Sigmoid colon (tissue), 4 donors: Measurements from ENCODE around the gene ZNF320.

Experiments used
- EP300 ChIP-seq, 4 donors: sonication (generic); formaldehyde crosslinking; IDR thresholded peaks; one replicate each; pipeline ENCODE4 v1.6.1; 2017; ENCODE audit warnings: antibody characterized with exemption in 4 of 4
- POLR2A ChIP-seq, 2 donors: fragments of 450-650 bp; IDR thresholded peaks; one replicate each; pipeline ENCODE4 v1.6.1; 2016; ENCODE audit warnings: antibody characterized with exemption in 2 of 2, mild to moderate bottlenecking in 2 of 2, moderate library complexity in 2 of 2
- POLR2AphosphoS5 ChIP-seq, 4 donors: sonication (generic); formaldehyde crosslinking; IDR thresholded peaks; one replicate each; pipeline ENCODE4 v1.6.1; 2017; ENCODE audit warnings: antibody characterized with exemption in 4 of 4
- TF ChIP-seq, protein P1 (sequence below), 4 experiments: fragments of 450-650 bp in 3 of 4; fragments of 200-600 bp in 1 of 4; IDR thresholded peaks; one replicate each; pipeline ENCODE4 v1.5.1; 2016 to 2019; ENCODE audit warnings: antibody characterized with exemption in 4 of 4, mild to moderate bottlenecking in 3 of 4, moderate library complexity in 2 of 4

DNA sequence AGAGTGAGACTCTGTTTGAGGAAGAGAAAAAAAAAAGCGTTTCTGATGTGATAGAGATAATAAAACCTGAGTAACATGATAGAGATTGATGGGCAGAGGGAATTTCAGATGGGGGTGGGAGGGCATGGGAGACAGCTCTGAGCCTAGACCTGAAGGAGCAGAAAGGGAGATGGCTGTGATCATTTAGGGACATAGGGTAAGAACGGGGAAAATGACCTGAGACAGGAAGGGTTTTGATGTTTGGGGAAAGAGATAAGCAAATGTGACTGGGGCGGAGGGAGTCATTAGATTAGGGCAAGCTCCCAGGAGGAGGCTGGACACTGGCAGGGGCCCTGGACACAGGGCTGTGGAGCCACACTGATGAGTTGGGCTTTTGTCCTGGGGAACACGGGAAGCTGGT is 6.1 kb downstream of the ZNF320 start:
- TF ChIP-seq, protein P1, sequence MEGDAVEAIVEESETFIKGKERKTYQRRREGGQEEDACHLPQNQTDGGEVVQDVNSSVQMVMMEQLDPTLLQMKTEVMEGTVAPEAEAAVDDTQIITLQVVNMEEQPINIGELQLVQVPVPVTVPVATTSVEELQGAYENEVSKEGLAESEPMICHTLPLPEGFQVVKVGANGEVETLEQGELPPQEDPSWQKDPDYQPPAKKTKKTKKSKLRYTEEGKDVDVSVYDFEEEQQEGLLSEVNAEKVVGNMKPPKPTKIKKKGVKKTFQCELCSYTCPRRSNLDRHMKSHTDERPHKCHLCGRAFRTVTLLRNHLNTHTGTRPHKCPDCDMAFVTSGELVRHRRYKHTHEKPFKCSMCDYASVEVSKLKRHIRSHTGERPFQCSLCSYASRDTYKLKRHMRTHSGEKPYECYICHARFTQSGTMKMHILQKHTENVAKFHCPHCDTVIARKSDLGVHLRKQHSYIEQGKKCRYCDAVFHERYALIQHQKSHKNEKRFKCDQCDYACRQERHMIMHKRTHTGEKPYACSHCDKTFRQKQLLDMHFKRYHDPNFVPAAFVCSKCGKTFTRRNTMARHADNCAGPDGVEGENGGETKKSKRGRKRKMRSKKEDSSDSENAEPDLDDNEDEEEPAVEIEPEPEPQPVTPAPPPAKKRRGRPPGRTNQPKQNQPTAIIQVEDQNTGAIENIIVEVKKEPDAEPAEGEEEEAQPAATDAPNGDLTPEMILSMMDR (IDR thresholded peaks at IDR 0.05), result no peak
- TF ChIP-seq POLR2AphosphoS5 (IDR thresholded peaks at IDR 0.05) (no peak), POLR2A (IDR thresholded peaks at IDR 0.05) (no peak), EP300 (IDR thresholded peaks at IDR 0.05) (no peak)
